SK-N-SH (cell line): ENCODE results near the gene PRDX5.

Experiments used
- RAD21 ChIP-seq: IDR thresholded peaks from 2 replicates; pipeline ENCODE4 v1.6.1; 2012; ENCODE audit warnings: mild to moderate bottlenecking, low read length
- TF ChIP-seq, protein P1 (sequence below): fragments of 200-600 bp; sonication (generic); IDR thresholded peaks from 2 replicates; pipeline ENCODE4 v1.6.1; 2017; ENCODE audit warnings: antibody characterized with exemption, mild to moderate bottlenecking, moderate library complexity

DNA sequence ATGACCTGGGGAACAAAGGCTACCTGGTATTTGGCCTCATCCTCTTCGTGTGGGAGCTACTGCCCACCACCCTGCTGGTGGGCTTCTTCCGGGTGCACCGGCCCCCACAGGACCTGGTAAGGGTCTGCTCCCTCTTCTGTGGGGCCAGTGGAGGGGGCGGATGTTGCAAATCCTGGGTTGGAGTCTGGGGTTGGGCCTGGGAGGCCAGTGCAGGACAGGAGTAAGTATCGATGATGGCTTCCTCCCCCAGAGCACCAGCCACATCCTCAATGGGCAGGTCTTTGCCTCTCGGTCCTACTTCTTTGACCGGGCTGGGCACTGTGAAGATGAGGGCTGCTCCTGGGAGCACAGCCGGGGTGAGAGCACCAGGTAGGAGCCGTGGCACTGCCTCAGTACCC lies 29.6 kb upstream of the PRDX5 start:
- TF ChIP-seq RAD21 = no peak
- TF ChIP-seq, protein P1, sequence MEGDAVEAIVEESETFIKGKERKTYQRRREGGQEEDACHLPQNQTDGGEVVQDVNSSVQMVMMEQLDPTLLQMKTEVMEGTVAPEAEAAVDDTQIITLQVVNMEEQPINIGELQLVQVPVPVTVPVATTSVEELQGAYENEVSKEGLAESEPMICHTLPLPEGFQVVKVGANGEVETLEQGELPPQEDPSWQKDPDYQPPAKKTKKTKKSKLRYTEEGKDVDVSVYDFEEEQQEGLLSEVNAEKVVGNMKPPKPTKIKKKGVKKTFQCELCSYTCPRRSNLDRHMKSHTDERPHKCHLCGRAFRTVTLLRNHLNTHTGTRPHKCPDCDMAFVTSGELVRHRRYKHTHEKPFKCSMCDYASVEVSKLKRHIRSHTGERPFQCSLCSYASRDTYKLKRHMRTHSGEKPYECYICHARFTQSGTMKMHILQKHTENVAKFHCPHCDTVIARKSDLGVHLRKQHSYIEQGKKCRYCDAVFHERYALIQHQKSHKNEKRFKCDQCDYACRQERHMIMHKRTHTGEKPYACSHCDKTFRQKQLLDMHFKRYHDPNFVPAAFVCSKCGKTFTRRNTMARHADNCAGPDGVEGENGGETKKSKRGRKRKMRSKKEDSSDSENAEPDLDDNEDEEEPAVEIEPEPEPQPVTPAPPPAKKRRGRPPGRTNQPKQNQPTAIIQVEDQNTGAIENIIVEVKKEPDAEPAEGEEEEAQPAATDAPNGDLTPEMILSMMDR = no peak
